ENCODE measurements around the gene ASGR2. TPM values are rescaled to one million over a fixed set of nuclear protein-coding genes. Genes with fewer than 3 reads are reported as not detected.
A peak's percentile ranks its signal among the peaks of the same experiment; 100 is the strongest.

The ASGR2 gene
- total RNA-seq, 6 experiments from 2014 or later: not detected

- Mint-ChIP-seq H3K36me3 (ENCODE audit: low read depth) (no peaks in the 10 kb centered on the region), H3K9me3 (no peaks in the 10 kb centered on the region), H3K4me3 (no peak overlapping the region), H3K27me3 (ENCODE audit: insufficient read depth) (peaks cover 37% of the 10 kb centered on the region), H3K27ac (no peak overlapping the region), H3K4me1 (ENCODE audit: low read depth) (no peaks in the 10 kb centered on the region; the same call in none of the 2 replicates)
- peak; percentile 36 for DNase-seq
- TF ChIP-seq CTCF (IDR thresholded peaks at IDR 0.05): peak; percentile 98
These were observed 21.8 kb upstream of the ASGR2 start for GRCh38 chr17:7136266-7136877.

- H3K27me3 Mint-ChIP-seq (ENCODE audit: insufficient read depth): peaks cover 31% of the 10 kb centered on the region
- H3K27ac Mint-ChIP-seq: no peak overlapping the region
- H3K36me3 Mint-ChIP-seq (ENCODE audit: low read depth): no peaks in the 10 kb centered on the region
- TF ChIP-seq CTCF (IDR thresholded peaks at IDR 0.05): no peak
- no peak overlapping the region for H3K4me3 Mint-ChIP-seq
- H3K9me3 Mint-ChIP-seq: no peaks in the 10 kb centered on the region
- no peak for DNase-seq
- no peaks in the 10 kb centered on the region; the same call in 1 of the 2 replicates for H3K4me1 Mint-ChIP-seq (ENCODE audit: low read depth)
These were observed 19.3 kb upstream of the ASGR2 start for GRCh38 chr17:7133916-7134315.

- no peak overlapping the region for H3K27ac Mint-ChIP-seq
- H3K27me3 Mint-ChIP-seq (ENCODE audit: insufficient read depth): peaks cover 34% of the 10 kb centered on the region
- peak; percentile 67 for TF ChIP-seq CTCF (IDR thresholded peaks at IDR 0.05)
- H3K36me3 Mint-ChIP-seq (ENCODE audit: low read depth): no peaks in the 10 kb centered on the region
- H3K4me1 Mint-ChIP-seq (ENCODE audit: low read depth): no peaks in the 10 kb centered on the region; the same call in 1 of the 2 replicates
- H3K4me3 Mint-ChIP-seq: no peak overlapping the region
- no peaks in the 10 kb centered on the region for H3K9me3 Mint-ChIP-seq
- DNase-seq: no peak
These were observed 18.8 kb upstream of the ASGR2 start for GRCh38 chr17:7133424-7133823.

- no peaks in the 10 kb centered on the region for H3K9me3 Mint-ChIP-seq
- H3K27ac Mint-ChIP-seq: no peak overlapping the region
- H3K27me3 Mint-ChIP-seq (ENCODE audit: insufficient read depth): peaks cover 35% of the 10 kb centered on the region
- H3K36me3 Mint-ChIP-seq (ENCODE audit: low read depth): no peaks in the 10 kb centered on the region
- H3K4me1 Mint-ChIP-seq (ENCODE audit: low read depth): no peaks in the 10 kb centered on the region; the same call in 1 of the 2 replicates
- DNase-seq: no peak
- TF ChIP-seq CTCF (IDR thresholded peaks at IDR 0.05): no peak
- no peak overlapping the region for H3K4me3 Mint-ChIP-seq
These were observed 18.0 kb upstream of the ASGR2 start for GRCh38 chr17:7132511-7133094.

- TF ChIP-seq CTCF (IDR thresholded peaks at IDR 0.05): no peak
- H3K36me3 Mint-ChIP-seq (ENCODE audit: low read depth): no peaks in the 10 kb centered on the region
- H3K27ac Mint-ChIP-seq: no peak overlapping the region
- H3K27me3 Mint-ChIP-seq (ENCODE audit: insufficient read depth): peaks cover 34% of the 10 kb centered on the region
- H3K4me1 Mint-ChIP-seq (ENCODE audit: low read depth): no peaks in the 10 kb centered on the region; the same call in 1 of the 2 replicates
- H3K9me3 Mint-ChIP-seq: no peaks in the 10 kb centered on the region
- no peak for DNase-seq
- no peak overlapping the region for H3K4me3 Mint-ChIP-seq
These were observed 16.8 kb upstream of the ASGR2 start for GRCh38 chr17:7131423-7131791.
